Muscle layer of duodenum (tissue), 2 donors: ENCODE results near the gene AMMECR1.
"Not testable (repeated sequence)": the region's sequence is repeated elsewhere in the genome, so short reads cannot be mapped to it uniquely, and the experiment has no call there.

Experiments used
- H3K27ac ChIP-seq: one replicate; pipeline ENCODE4 v1.7.0; 2013; ENCODE audit warnings: mild to moderate bottlenecking, low read length
- H3K27me3 ChIP-seq: one replicate; pipeline ENCODE4 v1.7.0; 2013; ENCODE audit warnings: low read depth, mild to moderate bottlenecking, control low read depth, low read length
- H3K36me3 ChIP-seq, 2 donors: one replicate each; pipeline ENCODE4 v1.7.0; 2013; ENCODE audit warnings: low read length in 2 of 2, control low read depth in 1 of 2, mild to moderate bottlenecking in 1 of 2; ENCODE audit not compliant: insufficient read depth in 2 of 2, control insufficient read depth in 1 of 2
- H3K4me1 ChIP-seq, 2 donors: one replicate each; pipeline ENCODE4 v1.7.0; 2013; ENCODE audit warnings: low read length in 2 of 2, mild to moderate bottlenecking in 2 of 2, control low read depth in 1 of 2, moderate library complexity in 1 of 2; ENCODE audit not compliant: insufficient read depth in 2 of 2, control insufficient read depth in 1 of 2
- H3K4me3 ChIP-seq, 2 donors: one replicate each; pipeline ENCODE4 v1.7.0; 2013; ENCODE audit warnings: low read length in 2 of 2, low read depth in 1 of 2, mild to moderate bottlenecking in 1 of 2
- H3K9me3 ChIP-seq, 2 donors: one replicate each; pipeline ENCODE4 v1.7.0; 2013; ENCODE audit warnings: low read length in 2 of 2, control low read depth in 1 of 2, mild to moderate bottlenecking in 1 of 2; ENCODE audit not compliant: control insufficient read depth in 1 of 2
- donor health status: healthy.

AMMECR1 gene

DNA sequence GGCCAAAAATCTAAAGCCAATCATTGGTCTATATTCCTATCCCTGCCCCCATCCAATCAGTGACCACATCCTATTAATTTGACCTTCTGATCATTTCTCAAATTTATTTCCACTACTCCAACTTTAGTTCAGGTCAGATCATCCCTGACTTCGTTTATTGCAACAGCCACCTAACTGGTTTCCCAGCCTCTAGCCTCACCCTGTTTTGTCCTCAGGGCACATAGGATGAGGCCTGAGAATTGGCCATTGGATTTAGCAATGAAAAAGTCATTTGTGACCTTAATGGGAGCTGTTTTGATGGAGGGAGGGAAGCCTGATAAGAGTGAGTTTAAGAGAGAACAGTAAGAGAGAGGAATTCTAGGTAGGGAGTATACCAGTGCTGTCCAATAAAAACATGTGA is 155.0 kb downstream of the AMMECR1 start:
- H3K4me1 ChIP-seq: no peaks in the 10 kb centered on the region
- H3K27ac ChIP-seq: no peak overlapping the region
- H3K9me3 ChIP-seq: no peaks in the 10 kb centered on the region
- H3K36me3 ChIP-seq: no peaks in the 10 kb centered on the region
- no peaks in the 10 kb centered on the region for H3K27me3 ChIP-seq
- H3K4me3 ChIP-seq: no peak overlapping the region

DNA sequence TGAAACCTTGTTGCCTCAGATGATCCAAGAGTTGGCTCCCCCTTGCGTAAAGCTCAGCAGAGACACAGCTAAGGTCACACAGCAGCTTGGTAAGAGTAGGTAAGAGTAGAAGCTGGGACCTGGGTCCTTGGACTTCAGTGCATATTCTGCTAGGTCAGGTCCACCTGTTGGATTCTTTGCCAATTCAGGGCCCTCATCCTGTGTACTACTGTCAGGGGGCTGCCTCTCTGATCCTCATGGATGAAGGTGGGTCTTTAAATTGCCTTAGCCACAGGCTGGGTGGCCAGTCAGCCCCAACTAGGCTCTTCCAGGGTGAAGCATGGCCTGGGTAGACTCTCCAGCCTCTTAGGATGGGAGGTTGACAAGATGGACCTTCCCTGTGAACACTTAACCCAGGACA is 155.8 kb downstream of the AMMECR1 start:
- H3K36me3 ChIP-seq: no peaks in the 10 kb centered on the region
- H3K9me3 ChIP-seq: no peaks in the 10 kb centered on the region
- no peak overlapping the region for H3K4me3 ChIP-seq
- no peaks in the 10 kb centered on the region for H3K4me1 ChIP-seq
- no peak overlapping the region for H3K27ac ChIP-seq
- no peaks in the 10 kb centered on the region for H3K27me3 ChIP-seq

DNA sequence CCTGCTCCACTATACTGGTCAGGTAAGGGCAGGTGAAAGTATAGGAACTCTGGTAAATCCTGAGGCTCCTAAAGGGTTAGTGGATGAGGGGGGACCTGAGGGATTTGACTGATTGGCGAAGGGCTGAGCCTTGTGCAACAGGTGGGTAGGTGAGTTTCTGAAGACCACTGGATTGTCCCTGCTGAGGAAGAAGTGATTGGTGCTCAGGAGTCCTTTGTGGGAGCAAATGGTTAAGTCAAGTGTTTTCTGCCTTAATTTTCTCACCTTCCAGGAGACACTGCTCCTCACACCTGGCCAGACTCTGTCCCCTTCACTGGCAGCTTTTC is 156.6 kb downstream of the AMMECR1 start:
- Histone ChIP-seq H3K36me3 (no peaks in the 10 kb centered on the region), H3K27ac (no peak overlapping the region), H3K4me1 (no peaks in the 10 kb centered on the region), H3K27me3 (no peaks in the 10 kb centered on the region), H3K9me3 (no peaks in the 10 kb centered on the region), H3K4me3 (no peak overlapping the region)

DNA sequence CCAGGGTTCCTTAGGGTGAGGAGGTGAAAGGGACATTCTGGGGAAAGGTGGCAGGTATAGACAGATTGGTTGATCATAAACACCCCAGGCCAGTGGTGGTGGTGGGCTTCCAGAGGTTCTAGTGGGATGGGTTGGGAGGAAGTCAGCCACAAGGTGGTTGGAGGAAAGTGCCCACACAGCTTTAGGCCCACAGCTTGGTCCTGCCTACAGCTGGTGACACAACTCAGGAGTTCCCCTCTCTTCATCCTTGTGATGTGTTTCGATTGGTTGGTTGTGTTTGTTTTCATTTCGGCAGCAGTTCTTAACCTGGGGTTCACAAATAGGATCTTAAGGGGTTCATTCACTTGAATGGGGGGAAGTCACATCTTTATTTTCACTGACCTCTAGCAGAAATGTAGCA is 158.0 kb downstream of the AMMECR1 start:
- Histone ChIP-seq H3K27ac (no peak overlapping the region), H3K9me3 (no peaks in the 10 kb centered on the region), H3K4me1 (no peaks in the 10 kb centered on the region)

DNA sequence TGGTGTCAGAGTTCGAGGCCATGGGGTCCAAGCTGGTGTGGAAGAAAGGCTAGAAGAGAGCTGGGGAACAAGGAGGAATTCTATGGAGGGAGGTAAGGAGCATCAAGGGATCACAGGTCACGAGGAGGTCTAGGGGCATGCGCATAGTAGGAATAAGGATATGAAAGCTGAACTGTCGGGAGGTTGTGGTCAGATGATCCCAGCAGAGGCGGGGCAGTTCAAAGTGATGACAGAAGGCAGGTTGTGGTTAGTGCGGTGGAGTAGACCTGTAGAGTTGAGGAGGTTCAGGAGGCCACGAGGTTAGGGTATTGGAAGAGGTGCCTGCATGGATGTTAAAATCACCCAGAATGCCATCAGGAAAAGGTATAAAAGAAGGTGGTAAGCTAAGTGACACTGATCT is 158.7 kb downstream of the AMMECR1 start:
- H3K27me3 ChIP-seq: no peaks in the 10 kb centered on the region
- H3K4me1 ChIP-seq: no peaks in the 10 kb centered on the region
- H3K9me3 ChIP-seq: no peaks in the 10 kb centered on the region
- no peak overlapping the region for H3K27ac ChIP-seq
- H3K36me3 ChIP-seq: no peaks in the 10 kb centered on the region
- H3K4me3 ChIP-seq: no peak overlapping the region

More for the DNA sequence above, 158.0 kb downstream of the AMMECR1 start:
- Histone ChIP-seq H3K4me3 (no peak overlapping the region), H3K27me3 (no peaks in the 10 kb centered on the region), H3K36me3 (no peaks in the 10 kb centered on the region)

DNA sequence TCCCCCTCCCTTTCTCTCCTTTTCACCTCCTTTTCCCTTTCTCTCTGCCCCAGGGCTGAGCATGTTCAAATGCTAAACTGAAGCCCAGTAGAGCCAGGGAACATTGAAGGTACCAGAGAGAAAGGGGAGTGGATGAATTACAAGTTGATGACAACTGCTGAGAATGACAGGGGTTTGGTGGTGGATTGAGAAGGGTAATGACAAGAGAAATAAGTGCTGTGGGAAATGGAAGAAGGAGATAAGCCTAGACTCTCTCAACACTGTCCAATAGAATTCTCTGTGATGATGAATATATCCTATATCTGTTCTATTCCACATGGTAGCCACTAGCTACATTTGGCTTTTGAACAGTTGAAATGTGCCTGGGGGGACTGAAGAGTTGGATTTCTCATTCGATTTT is 160.4 kb downstream of the AMMECR1 start:
- H3K36me3 ChIP-seq: no peaks in the 10 kb centered on the region
- no peak overlapping the region for H3K27ac ChIP-seq
- no peak overlapping the region for H3K4me3 ChIP-seq
- no peaks in the 10 kb centered on the region for H3K4me1 ChIP-seq
- no peaks in the 10 kb centered on the region for H3K27me3 ChIP-seq
- H3K9me3 ChIP-seq: no peaks in the 10 kb centered on the region

DNA sequence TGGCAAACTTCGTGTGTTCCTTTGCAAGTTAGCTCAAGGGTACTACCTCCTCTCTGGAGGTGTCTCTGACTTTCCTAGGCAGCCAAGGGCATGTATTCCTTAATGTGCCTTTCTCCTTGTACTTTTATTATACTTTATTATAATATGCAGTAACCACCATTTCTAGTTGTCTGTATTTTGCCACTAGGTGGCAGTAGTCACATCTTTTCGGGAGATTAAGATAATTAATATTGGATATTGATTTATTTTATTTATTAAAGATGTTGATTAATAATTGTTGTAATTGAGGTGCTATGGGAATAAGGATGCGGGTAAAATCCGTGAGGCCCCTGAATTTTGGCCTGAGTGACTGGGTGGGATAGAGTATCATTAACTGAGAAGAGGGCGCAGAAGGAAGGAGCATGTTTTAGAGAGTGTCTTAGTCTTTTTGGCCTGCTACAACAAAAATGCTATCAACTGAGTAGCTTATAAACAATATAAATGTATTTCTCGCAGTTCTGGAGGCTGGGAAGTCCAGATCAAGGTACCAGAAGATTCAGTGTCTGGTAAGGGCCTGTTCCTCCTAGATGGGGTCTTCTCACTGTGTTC is 161.6 kb downstream of the AMMECR1 start:
- H3K27ac ChIP-seq: no peak overlapping the region
- no peaks in the 10 kb centered on the region for H3K27me3 ChIP-seq

DNA sequence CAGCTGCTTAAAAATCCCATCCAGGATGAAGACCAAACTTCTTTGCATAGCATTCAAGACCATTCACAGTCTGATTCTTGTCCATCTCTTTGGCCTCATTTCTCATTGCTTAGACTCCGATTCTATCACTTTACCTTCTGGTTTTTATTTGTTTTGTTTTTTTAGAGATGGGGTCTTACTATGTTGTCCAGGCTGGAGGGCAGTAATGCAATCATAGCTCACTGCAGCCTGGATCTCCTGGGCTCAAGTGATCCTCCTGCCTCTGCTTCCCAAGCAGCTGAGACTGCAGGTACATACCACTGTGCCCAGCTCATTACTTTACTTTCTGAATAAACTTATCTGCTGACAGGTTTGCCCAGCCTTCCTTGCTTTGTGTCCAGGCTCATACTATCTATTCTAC is 162.1 kb downstream of the AMMECR1 start:
- H3K27me3 ChIP-seq: no peaks in the 10 kb centered on the region
- H3K4me1 ChIP-seq: no peaks in the 10 kb centered on the region
- H3K27ac ChIP-seq: no peak overlapping the region
- no peaks in the 10 kb centered on the region for H3K36me3 ChIP-seq
- no peaks in the 10 kb centered on the region for H3K9me3 ChIP-seq
- no peak overlapping the region for H3K4me3 ChIP-seq

More for the DNA sequence above, 161.6 kb downstream of the AMMECR1 start:
- no peaks in the 10 kb centered on the region for H3K9me3 ChIP-seq
- no peaks in the 10 kb centered on the region for H3K4me1 ChIP-seq
- H3K4me3 ChIP-seq: no peak overlapping the region
- H3K36me3 ChIP-seq: no peaks in the 10 kb centered on the region

DNA sequence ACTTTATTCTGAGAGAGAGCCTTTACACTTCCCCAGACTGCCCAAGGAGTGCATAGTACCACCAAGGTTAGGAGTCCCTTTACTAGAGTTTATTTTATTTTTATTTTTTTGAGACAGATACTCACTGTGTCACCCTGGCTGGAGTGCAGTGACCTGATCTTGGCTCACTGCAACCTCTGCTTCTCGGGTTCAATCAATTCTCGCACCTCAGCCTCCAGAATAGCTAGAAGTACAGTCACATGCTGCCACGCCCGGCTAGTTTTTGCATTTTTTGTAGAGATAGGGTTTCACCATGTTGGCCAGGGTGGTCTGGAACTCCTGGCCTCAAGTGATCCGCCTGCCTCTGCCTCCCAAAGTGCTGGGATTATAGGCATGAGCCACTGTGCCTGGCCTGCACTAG is 163.6 kb downstream of the AMMECR1 start:
- not testable (repeated sequence) for H3K4me3 ChIP-seq, H3K27ac ChIP-seq, H3K4me1 ChIP-seq, H3K9me3 ChIP-seq, H3K27me3 ChIP-seq, H3K36me3 ChIP-seq

DNA sequence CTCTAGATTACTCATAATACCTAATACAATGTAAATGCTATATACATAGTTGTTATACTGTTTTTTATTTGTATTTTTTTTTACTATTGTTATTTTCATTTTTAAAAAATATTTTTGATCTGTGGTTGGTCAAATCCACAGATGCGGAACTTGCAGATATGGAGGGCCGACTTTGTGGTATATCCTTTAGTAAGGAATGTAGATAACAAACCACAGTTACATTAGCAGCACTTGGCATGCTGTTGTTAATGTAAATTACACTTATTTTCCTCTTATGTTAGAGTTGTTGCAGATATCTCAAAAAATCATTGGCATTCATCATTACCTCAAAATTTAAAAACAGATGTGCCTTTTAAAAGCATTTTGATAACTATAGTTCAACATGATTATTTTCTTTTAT is 164.0 kb downstream of the AMMECR1 start:
- no peak overlapping the region for H3K27ac ChIP-seq
- H3K9me3 ChIP-seq: no peaks in the 10 kb centered on the region
- no peaks in the 10 kb centered on the region for H3K36me3 ChIP-seq
- H3K4me3 ChIP-seq: no peak overlapping the region
- H3K4me1 ChIP-seq: no peaks in the 10 kb centered on the region
- no peaks in the 10 kb centered on the region for H3K27me3 ChIP-seq

DNA sequence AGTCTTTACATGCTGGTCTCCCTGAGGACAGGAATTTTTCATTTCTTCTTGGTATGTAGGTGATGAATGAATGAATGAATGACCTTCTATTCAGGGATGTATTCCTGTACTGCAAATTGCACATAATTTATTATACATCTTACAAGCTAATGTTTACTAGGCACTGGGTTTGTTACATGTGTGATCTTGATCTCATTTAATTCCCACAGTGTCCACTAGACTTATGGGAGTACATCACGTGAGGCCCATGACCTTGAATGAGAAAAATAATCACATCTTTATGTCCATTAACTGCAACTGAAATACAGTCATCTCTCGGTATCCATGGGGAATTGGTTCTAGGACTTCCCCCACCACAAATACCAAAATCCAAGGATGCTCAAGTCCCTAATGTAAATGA is 164.6 kb downstream of the AMMECR1 start:
- H3K27ac ChIP-seq: no peak overlapping the region
- no peak overlapping the region for H3K4me3 ChIP-seq
- H3K27me3 ChIP-seq: no peaks in the 10 kb centered on the region
- no peaks in the 10 kb centered on the region for H3K9me3 ChIP-seq
- no peaks in the 10 kb centered on the region for H3K36me3 ChIP-seq
- no peaks in the 10 kb centered on the region for H3K4me1 ChIP-seq

DNA sequence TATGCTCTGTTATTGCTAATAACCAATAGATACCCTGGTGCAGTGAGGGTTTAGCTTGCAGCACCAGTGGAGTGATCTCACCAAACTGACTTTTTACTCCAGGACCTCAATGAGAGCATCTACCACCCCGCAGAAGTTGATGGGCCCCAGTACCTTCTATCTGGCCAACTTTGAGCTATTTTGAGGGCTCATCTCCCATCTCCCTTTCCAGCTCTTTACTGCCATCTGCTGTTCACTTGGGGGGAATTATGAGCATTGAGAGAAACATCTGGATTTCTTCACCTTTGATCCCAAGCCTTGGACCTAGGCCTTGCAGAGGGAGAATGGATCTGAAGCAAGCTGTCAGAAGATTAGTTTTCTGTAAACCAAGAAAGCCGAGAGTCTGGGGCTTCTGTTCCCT is 171.4 kb downstream of the AMMECR1 start:
- no peak overlapping the region for H3K4me3 ChIP-seq
- peaks cover 8 to 10% of the 10 kb centered on the region in 2 donors for H3K4me1 ChIP-seq
- no peaks in the 10 kb centered on the region for H3K9me3 ChIP-seq
- no peak overlapping the region for H3K27ac ChIP-seq
- H3K36me3 ChIP-seq: no peaks in the 10 kb centered on the region
- H3K27me3 ChIP-seq: no peaks in the 10 kb centered on the region
